NCI-H526 (cell line): Measurements from ENCODE around the gene ACTL10.
"Not testable (repeated sequence)": the region's sequence is repeated elsewhere in the genome, so short reads cannot be mapped to it uniquely, and the experiment has no call there.

Experiments
- DNase-seq, 2 experiments: peaks; one replicate each; lab custom pipeline; 2025; lab: John Stamatoyannopoulos, UW

The ACTL10 gene

DNA sequence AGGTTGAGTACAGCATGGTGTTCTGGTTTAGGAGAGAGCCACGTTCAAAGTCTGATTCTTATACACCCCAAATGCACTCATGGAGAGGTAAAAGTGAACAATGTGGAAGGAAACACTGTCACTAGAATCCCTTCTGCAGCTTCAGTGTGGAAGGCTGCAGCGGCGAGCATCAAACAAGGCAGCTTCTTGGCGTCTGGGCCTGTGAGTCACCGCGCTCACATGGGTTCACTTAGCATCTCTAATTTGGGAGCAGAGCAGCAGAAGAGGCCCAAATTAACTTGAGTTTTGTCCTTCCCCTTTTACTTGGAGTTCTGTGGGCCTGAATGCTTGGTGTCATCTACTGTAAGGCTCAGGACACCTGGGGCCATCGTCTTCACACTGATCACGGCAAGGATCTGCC is 30.4 kb downstream of the ACTL10 start:
- no peak for DNase-seq

DNA sequence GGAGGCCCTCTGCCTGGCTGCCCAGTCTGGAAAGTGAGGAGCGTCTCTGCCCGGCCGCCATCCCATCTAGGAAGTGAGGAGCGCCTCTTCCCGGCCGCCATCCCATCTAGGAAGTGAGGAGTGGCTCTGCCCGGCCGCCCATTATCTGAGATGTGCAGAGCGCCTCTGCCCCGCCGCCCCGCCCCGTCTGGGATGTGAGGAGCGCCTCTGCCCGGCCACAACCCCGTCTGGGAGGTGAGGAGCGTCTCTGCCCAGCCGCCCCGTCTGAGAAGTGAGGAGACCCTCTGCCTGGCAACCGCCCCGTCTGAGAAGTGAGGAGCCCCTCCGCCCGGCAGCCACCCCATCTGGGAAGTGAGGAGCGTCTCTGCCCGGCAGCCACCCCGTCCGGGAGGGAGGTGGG is 32.2 kb downstream of the ACTL10 start:
- not testable (repeated sequence) for DNase-seq

DNA sequence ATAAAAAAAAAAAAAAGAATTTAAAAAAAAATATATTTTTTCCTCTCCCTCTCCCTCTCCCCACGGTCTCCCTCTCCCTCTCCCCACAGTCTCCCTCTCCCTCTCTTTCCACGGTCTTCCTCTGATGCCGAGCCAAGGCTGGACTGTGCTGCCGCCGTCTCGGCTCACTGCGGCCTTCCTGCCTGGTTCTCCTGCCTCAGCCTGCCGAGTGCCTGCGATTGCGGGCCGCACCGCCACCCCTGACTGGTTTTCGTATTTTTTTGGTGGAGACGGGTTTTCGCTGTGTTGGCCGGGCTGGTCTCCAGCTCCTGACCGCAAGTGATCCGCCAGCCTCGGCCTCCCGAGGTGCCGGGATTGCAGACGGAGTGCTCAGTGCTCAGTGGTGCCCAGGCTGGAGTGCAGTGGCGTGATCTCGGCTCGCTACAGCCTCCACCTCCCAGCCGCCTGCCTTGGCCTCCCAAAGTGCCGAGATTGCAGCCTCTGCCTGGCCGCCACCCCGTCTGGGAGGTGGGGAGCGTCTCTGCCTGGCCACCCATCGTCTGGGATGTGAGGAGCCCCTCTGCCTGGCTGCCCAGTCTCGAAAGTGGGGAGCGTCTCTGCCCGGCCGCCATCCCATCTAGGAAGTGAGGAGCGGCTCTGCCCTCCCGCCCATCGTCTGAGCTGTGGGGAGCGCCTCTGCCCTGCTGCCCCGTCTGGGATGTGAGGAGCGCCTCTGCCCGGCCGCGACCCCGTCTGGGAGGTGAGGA is 34.1 kb downstream of the ACTL10 start:
- DNase-seq, result not testable (repeated sequence)

GRCh38 chr20:33701629-33702450 is 35.1 kb downstream of the ACTL10 start:
- DNase-seq, result no peak

- no peak for DNase-seq
Observed at GRCh38 chr20:33702861-33703260, 36.1 kb downstream of the ACTL10 start.

- no peak for DNase-seq
Observed at GRCh38 chr20:33703498-33704137, 36.9 kb downstream of the ACTL10 start.

- no peak for DNase-seq
Observed at GRCh38 chr20:33704197-33704924, 37.6 kb downstream of the ACTL10 start.

- DNase-seq, result no peak
Observed at GRCh38 chr20:33707668-33708067, 40.9 kb downstream of the ACTL10 start.

- no peak for DNase-seq
Observed at GRCh38 chr20:33709398-33709797, 42.7 kb downstream of the ACTL10 start.

- DNase-seq, result no peak
Observed at GRCh38 chr20:33709905-33710541, 43.3 kb downstream of the ACTL10 start.

GRCh38 chr20:33710681-33711445 is 44.1 kb downstream of the ACTL10 start:
- DNase-seq, result no peak

DNA sequence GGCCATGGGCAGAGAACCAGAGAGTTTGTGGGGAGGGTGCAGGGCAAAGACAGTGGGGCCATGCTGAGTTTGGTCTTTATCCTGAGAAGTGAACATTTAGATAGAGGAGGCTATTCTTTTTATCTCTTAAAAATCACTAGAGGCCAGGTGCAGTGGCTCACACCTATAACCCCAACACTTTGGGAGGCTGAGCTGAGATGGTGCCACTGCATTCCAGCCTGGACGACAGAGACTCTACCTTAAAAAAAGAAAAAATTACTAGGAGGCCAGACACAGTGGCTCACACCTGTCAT is 44.6 kb downstream of the ACTL10 start:
- DNase-seq, result no peak

GRCh38 chr20:33713865-33714367 is 47.2 kb downstream of the ACTL10 start:
- DNase-seq, result no peak

DNA sequence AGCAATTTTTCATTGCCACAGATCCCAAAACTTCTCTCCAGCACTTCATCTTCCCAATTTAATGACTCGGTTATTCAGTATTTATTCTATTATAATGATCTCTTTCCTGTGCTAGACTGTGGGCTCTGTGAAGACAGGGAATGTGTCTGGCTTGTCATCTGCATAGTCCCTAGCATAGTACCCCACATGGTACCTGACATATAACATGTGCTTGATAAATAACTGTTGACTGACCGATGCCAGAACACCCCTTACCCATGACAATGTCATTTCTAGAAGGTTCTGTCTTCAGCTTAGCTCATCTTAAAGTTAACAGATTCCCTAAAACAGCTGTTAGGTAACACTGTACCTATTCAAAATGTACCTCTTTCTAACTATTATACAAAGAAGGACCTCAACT is 49.8 kb downstream of the ACTL10 start:
- no peak for DNase-seq
